IMR-90 (cell line): ENCODE measurements around the gene CMSS1. TPM values are rescaled to one million over a fixed set of nuclear protein-coding genes. Genes with fewer than 3 reads are reported as not detected.

ENCODE experiments used
- ATAC-seq: fragments of 200-7000 bp; cut with Tn5 transposase; 2 replicates; pipeline ENCODE4 v1.9.1; 2020; ENCODE audit warnings: low read depth, mild to moderate bottlenecking, moderate library complexity
- BruUV-seq: library from RNA; stranded (reverse); fragments of 400-500 nt; replicated peaks from 2 replicates; lab custom pipeline; 2021; lab: Mats Ljungman, UMichigan
- CTCF ChIA-PET: fragments of 300-600 bp; formaldehyde crosslinking; extraction: SDS; loops from one replicate; lab custom pipeline; 2021; ENCODE audit warnings: antibody characterized with exemption; lab: Yijun Ruan, JAX
- POLR2A ChIA-PET: fragments of 300-600 bp; sonication (Branson Sonifier 250); formaldehyde crosslinking; loops from one replicate; lab custom pipeline; 2022; ENCODE audit warnings: antibody characterized with exemption; ENCODE audit not compliant: unreplicated experiment; lab: Charles Lee
- DNase-seq: peaks from one replicate; pipeline ENCODE4 v3.0.0; 2013
- H2AFZ ChIP-seq: replicated peaks from 2 replicates; pipeline ENCODE3; 2013; ENCODE audit warnings: low read length, mild to moderate bottlenecking; ENCODE audit not compliant: poor library complexity
- H2AK5ac ChIP-seq: 2 replicates; pipeline ENCODE4 v1.6.1; 2013; ENCODE audit warnings: low read depth, low read length, inconsistent platforms
- H2AK9ac ChIP-seq: replicated peaks from 2 replicates; pipeline ENCODE3; 2013; ENCODE audit warnings: mild to moderate bottlenecking, low read depth, low read length, moderate library complexity; ENCODE audit not compliant: poor library complexity
- H2BK120ac ChIP-seq: 2 replicates; pipeline ENCODE4 v1.6.1; 2013; ENCODE audit warnings: low read depth, low read length, inconsistent platforms
- H2BK15ac ChIP-seq: 3 replicates; pipeline ENCODE4 v1.6.1; 2013; ENCODE audit warnings: low read depth, low read length, inconsistent platforms
- H2BK20ac ChIP-seq: 2 replicates; pipeline ENCODE4 v1.6.1; 2013; ENCODE audit warnings: low read depth, mild to moderate bottlenecking, inconsistent platforms, low read length, moderate library complexity
- H2BK5ac ChIP-seq: 2 replicates; pipeline ENCODE4 v1.6.1; 2013; ENCODE audit warnings: mild to moderate bottlenecking, low read depth, low read length, inconsistent platforms; ENCODE audit not compliant: poor library complexity, severe bottlenecking
- H3K14ac ChIP-seq: replicated peaks from 2 replicates; pipeline ENCODE4 v1.6.1; 2013; ENCODE audit warnings: low read depth, low read length, inconsistent platforms
- H3K18ac ChIP-seq: 2 replicates; pipeline ENCODE4 v1.6.1; 2013; ENCODE audit warnings: low read depth, low read length, control low read depth
- H3K23ac ChIP-seq: 2 replicates; pipeline ENCODE4 v1.6.1; 2013; ENCODE audit warnings: low read depth, low read length, inconsistent platforms
- H3K27ac ChIP-seq: 2 replicates; pipeline ENCODE4 v1.5.1; 2013; ENCODE audit warnings: mild to moderate bottlenecking, control low read depth, low read length; ENCODE audit not compliant: insufficient read depth
- H3K27me3 ChIP-seq: 2 replicates; pipeline ENCODE4 v1.6.1; 2013; ENCODE audit warnings: low read length; ENCODE audit not compliant: control insufficient read depth, insufficient read depth
- H3K36me3 ChIP-seq: 2 replicates; pipeline ENCODE4 v1.6.1; 2013; ENCODE audit warnings: low read length, mixed read lengths; ENCODE audit not compliant: control insufficient read depth, insufficient read depth
- H3K4ac ChIP-seq: 2 replicates; pipeline ENCODE4 v1.6.1; 2013; ENCODE audit warnings: low read depth, low read length, inconsistent platforms
- H3K4me1 ChIP-seq: 2 replicates; pipeline ENCODE4 v1.6.1; 2013; ENCODE audit warnings: low read length, mixed read lengths; ENCODE audit not compliant: control insufficient read depth, insufficient read depth
- H3K4me2 ChIP-seq: 2 replicates; pipeline ENCODE4 v1.6.1; 2013; ENCODE audit warnings: low read depth, mild to moderate bottlenecking, control low read depth, low read length, moderate library complexity
- H3K4me3 ChIP-seq: 2 replicates; pipeline ENCODE4 v1.5.1; 2013; ENCODE audit warnings: low read depth, mild to moderate bottlenecking, control low read depth, low read length, moderate library complexity; ENCODE audit not compliant: insufficient read depth
- H3K56ac ChIP-seq: 2 replicates; pipeline ENCODE4 v1.6.1; 2013; ENCODE audit warnings: low read length, inconsistent platforms; ENCODE audit not compliant: insufficient read depth; ENCODE audit errors: extremely low read depth
- H3K79me1 ChIP-seq, 2 experiments: 2 replicates each; pipeline ENCODE4 v1.6.1; 2013; ENCODE audit warnings: low read length in 2 of 2, inconsistent platforms in 1 of 2, low read depth in 1 of 2
- H3K9ac ChIP-seq: 2 replicates; pipeline ENCODE4 v1.6.1; 2013; ENCODE audit warnings: low read depth, low read length, control low read depth
- H3K9me1 ChIP-seq: 2 replicates; pipeline ENCODE4 v1.6.1; 2013; ENCODE audit warnings: low read length, inconsistent platforms; ENCODE audit not compliant: insufficient read depth
- H3K9me3 ChIP-seq: 2 replicates; pipeline ENCODE4 v1.6.1; 2013; ENCODE audit warnings: low read length; ENCODE audit not compliant: control insufficient read depth, insufficient read depth
- H4K20me1 ChIP-seq: 2 replicates; pipeline ENCODE4 v1.6.1; 2013; ENCODE audit warnings: low read length, inconsistent platforms; ENCODE audit not compliant: insufficient read depth
- H4K5ac ChIP-seq: 2 replicates; pipeline ENCODE4 v1.6.1; 2013; ENCODE audit warnings: mild to moderate bottlenecking, low read depth, low read length, control low read depth
- H4K8ac ChIP-seq, 2 experiments: 2 replicates each; pipeline ENCODE4 v1.6.1; 2013; ENCODE audit warnings: low read depth in 2 of 2, low read length in 2 of 2, control low read depth in 1 of 2, inconsistent platforms in 1 of 2
- H4K91ac ChIP-seq: 2 replicates; pipeline ENCODE4 v1.6.1; 2013; ENCODE audit warnings: low read depth, low read length, inconsistent platforms; ENCODE audit not compliant: insufficient read depth
- BHLHE40 ChIP-seq: fragments of 150-350 bp; IDR thresholded peaks from 2 replicates; pipeline ENCODE4 v1.6.1; 2016; ENCODE audit warnings: mild to moderate bottlenecking, low read depth, low read length
- CEBPB ChIP-seq: IDR thresholded peaks from 2 replicates; pipeline ENCODE4 v1.6.1; 2012; ENCODE audit warnings: low read depth, low read length, improper control_type of control experiment
- CHD1 ChIP-seq: IDR thresholded peaks from 2 replicates; pipeline ENCODE4 v1.6.1; 2012; ENCODE audit warnings: low read depth, low read length, improper control_type of control experiment
- FOS ChIP-seq: fragments of 150-350 bp; IDR thresholded peaks from 2 replicates; pipeline ENCODE4 v1.6.1; 2016; ENCODE audit warnings: low read depth, low read length
- MAFK ChIP-seq: IDR thresholded peaks from 2 replicates; pipeline ENCODE4 v1.6.1; 2012; ENCODE audit warnings: low read depth, low read length, improper control_type of control experiment
- MAZ ChIP-seq: IDR thresholded peaks from 2 replicates; pipeline ENCODE4 v1.6.1; 2012; ENCODE audit warnings: low read depth, mild to moderate bottlenecking, low read length, improper control_type of control experiment, moderate library complexity, borderline replicate concordance
- MXI1 ChIP-seq: IDR thresholded peaks from 2 replicates; pipeline ENCODE4 v1.6.1; 2012; ENCODE audit warnings: low read depth, mild to moderate bottlenecking, low read length, moderate library complexity, borderline replicate concordance
- NFE2L2 ChIP-seq: fragments of 150-350 bp; IDR thresholded peaks from 2 replicates; pipeline ENCODE4 v1.6.1; 2016; ENCODE audit warnings: low read depth, mild to moderate bottlenecking, low read length
- POLR2A ChIP-seq: IDR thresholded peaks from 2 replicates; pipeline ENCODE4 v1.6.1; 2012; ENCODE audit warnings: mild to moderate bottlenecking, low read depth, low read length
- RAD21 ChIP-seq: IDR thresholded peaks from 2 replicates; pipeline ENCODE4 v1.6.1; 2012; ENCODE audit warnings: low read length, improper control_type of control experiment
- RCOR1 ChIP-seq: IDR thresholded peaks from 2 replicates; pipeline ENCODE4 v1.6.1; 2012; ENCODE audit warnings: mild to moderate bottlenecking, low read length, improper control_type of control experiment; ENCODE audit not compliant: insufficient replicate concordance
- RFX5 ChIP-seq: IDR thresholded peaks from 2 replicates; pipeline ENCODE4 v1.8.0; 2012; ENCODE audit warnings: low read depth, mild to moderate bottlenecking, low read length, moderate library complexity
- SMC3 ChIP-seq: fragments of 150-350 bp; IDR thresholded peaks from 2 replicates; pipeline ENCODE4 v1.6.1; 2016; ENCODE audit warnings: low read depth, mild to moderate bottlenecking, antibody characterized with exemption, low read length, moderate library complexity
- WGBS, 2 experiments: methylation state at CpG; one replicate each; pipeline versions ENCODE4 v1.1.5 to v1.1.7; 2013; ENCODE audit warnings: missing lambda C conversion rate in 2 of 2; ENCODE audit not compliant: insufficient read length in 1 of 2; ENCODE audit errors: extremely low coverage in 2 of 2; 5-methylcytosine and 5-hydroxymethylcytosine counted together
- dilution Hi-C: fragments of 300-500 bp; cut with HindIII; formaldehyde crosslinking; loops from one replicate; pipeline ENCODE4 v1.14.3; 2018; ENCODE audit warnings: low sequenced_read_pairs; ENCODE audit not compliant: unreplicated experiment
- in situ Hi-C: fragments of 300-500 bp; cut with MboI; formaldehyde crosslinking; loops from 3 replicates; pipeline ENCODE4 v1.14.3; 2019; ENCODE audit warnings: low sequenced_read_pairs, inconsistent platforms, mixed read lengths
- intact Hi-C: fragments of 100-400 bp; cut with micrococcal nuclease; formaldehyde crosslinking; loops from 2 replicates; pipeline ENCODE4 v1.10.0; 2022
- polyA plus RNA-seq, 3 experiments: library from polyadenylated mRNA; depleted of rRNA; stranded (reverse); fragments of >200 nt; gene quantifications; 2 replicates each; pipeline ENCODE4 v1.2.3, GENCODE V29; 2012; ENCODE audit warnings: low replicate concordance in 1 of 3
- total RNA-seq: library from RNA; depleted of rRNA; stranded (reverse); fragments of >200 nt; gene quantifications from 2 replicates; pipeline ENCODE4 v1.2.3, GENCODE V29; 2012
- TF ChIP-seq, protein P1 (sequence below): conservative IDR thresholded peaks from 2 replicates; pipeline ENCODE4 v1.5.1; 2012; ENCODE audit warnings: mild to moderate bottlenecking, low read depth, low read length, improper control_type of control experiment
- TF ChIP-seq, protein P2 (sequence below): fragments of 150-350 bp; IDR thresholded peaks from 2 replicates; pipeline ENCODE4 v1.6.1; 2017; ENCODE audit warnings: mild to moderate bottlenecking, antibody characterized with exemption, low read length, low read depth
- TF ChIP-seq, protein P3 (sequence below): fragments of 150-350 bp; IDR thresholded peaks from 2 replicates; pipeline ENCODE4 v1.6.1; 2016; ENCODE audit warnings: low read depth, mild to moderate bottlenecking, low read length, moderate library complexity, borderline replicate concordance

Gene CMSS1
- total and polyA plus RNA-seq, 2 of the 4 experiments (the other 2 are of a cell fraction), result 12.5 to 13.6 TPM

DNA sequence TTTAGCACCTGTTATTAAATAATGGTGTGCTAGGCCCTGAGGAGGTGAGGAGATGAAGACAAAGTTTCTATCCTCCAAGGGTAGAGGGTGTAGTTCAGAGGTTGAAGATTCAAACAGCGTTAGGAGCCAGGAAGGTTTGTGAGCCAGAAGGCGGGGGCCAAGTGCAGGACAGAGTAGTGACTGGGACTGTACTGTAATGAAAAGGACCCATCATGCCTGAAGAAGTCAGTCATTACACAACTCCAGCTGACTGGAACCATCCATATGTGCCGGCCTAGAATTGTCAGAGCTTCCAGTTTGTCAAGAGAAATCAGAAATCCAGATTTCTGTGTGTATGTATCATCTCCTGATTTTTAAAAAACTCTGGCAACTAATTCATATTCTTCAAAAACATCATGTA, 241.8 kb downstream of the CMSS1 start:
- H3K14ac ChIP-seq, result peak overlapping the region; percentile 2; the same call in 1 of the 2 replicates
- TF ChIP-seq POLR2A (no peak), RCOR1 (no peak), RFX5 (no peak), MXI1 (no peak), BHLHE40 (no peak), MAZ (no peak), FOS (no peak), CHD1 (no peak), MAFK (no peak), RAD21 (no peak), NFE2L2 (no peak), CEBPB (no peak), SMC3 (no peak)
- TF ChIP-seq, protein P1, sequence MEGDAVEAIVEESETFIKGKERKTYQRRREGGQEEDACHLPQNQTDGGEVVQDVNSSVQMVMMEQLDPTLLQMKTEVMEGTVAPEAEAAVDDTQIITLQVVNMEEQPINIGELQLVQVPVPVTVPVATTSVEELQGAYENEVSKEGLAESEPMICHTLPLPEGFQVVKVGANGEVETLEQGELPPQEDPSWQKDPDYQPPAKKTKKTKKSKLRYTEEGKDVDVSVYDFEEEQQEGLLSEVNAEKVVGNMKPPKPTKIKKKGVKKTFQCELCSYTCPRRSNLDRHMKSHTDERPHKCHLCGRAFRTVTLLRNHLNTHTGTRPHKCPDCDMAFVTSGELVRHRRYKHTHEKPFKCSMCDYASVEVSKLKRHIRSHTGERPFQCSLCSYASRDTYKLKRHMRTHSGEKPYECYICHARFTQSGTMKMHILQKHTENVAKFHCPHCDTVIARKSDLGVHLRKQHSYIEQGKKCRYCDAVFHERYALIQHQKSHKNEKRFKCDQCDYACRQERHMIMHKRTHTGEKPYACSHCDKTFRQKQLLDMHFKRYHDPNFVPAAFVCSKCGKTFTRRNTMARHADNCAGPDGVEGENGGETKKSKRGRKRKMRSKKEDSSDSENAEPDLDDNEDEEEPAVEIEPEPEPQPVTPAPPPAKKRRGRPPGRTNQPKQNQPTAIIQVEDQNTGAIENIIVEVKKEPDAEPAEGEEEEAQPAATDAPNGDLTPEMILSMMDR, result no peak
- TF ChIP-seq, protein P2, sequence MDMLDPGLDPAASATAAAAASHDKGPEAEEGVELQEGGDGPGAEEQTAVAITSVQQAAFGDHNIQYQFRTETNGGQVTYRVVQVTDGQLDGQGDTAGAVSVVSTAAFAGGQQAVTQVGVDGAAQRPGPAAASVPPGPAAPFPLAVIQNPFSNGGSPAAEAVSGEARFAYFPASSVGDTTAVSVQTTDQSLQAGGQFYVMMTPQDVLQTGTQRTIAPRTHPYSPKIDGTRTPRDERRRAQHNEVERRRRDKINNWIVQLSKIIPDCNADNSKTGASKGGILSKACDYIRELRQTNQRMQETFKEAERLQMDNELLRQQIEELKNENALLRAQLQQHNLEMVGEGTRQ, result no peak
- TF ChIP-seq, protein P3, sequence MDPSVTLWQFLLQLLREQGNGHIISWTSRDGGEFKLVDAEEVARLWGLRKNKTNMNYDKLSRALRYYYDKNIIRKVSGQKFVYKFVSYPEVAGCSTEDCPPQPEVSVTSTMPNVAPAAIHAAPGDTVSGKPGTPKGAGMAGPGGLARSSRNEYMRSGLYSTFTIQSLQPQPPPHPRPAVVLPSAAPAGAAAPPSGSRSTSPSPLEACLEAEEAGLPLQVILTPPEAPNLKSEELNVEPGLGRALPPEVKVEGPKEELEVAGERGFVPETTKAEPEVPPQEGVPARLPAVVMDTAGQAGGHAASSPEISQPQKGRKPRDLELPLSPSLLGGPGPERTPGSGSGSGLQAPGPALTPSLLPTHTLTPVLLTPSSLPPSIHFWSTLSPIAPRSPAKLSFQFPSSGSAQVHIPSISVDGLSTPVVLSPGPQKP, result no peak
- H4K8ac ChIP-seq, result no peak overlapping the region
- no peaks in the 10 kb centered on the region; the same call in 1 of the 2 replicates for H3K9me1 ChIP-seq
- DNase-seq (no peak), ATAC-seq (no peak)
- peaks cover 12% of the 10 kb centered on the region for H3K4me1 ChIP-seq
- no peak overlapping the region for H2AK9ac ChIP-seq
- H2AFZ ChIP-seq, result no peak overlapping the region
- intact Hi-C loops (no loop called here), dilution Hi-C loops (no loop called here), in situ Hi-C loops (loop anchor here (25.0 kb wide), 2 partner anchors 97 to 197 kb away; no protein-coding TSS in a partner anchor)
- no peak overlapping the region for H3K4me3 ChIP-seq
- no peak overlapping the region for H3K4ac ChIP-seq
- peak overlapping the region; percentile 60; the same call in 1 of the 2 replicates for H4K5ac ChIP-seq
- H3K23ac ChIP-seq, result 0 out of 2 replicates have a peak overlapping the region, but pooled peaks have one; percentile 45
- ChIA-PET CTCF (interaction anchor here (2.2 kb wide), 1 partner anchor 195 kb away, joined by 5 read pairs; no protein-coding TSS in a partner anchor), POLR2A (no interaction called here)
- H3K4me2 ChIP-seq, result no peak overlapping the region
- peak overlapping the region; percentile 57 for H2AK5ac ChIP-seq
- H3K27ac ChIP-seq, result no peak overlapping the region
- H2BK5ac ChIP-seq, result no peak overlapping the region
- H3K18ac ChIP-seq, result peak overlapping the region; percentile 56; the same call in 1 of the 2 replicates
- H3K9me3 ChIP-seq, result no peaks in the 10 kb centered on the region
- H3K36me3 ChIP-seq, result no peaks in the 10 kb centered on the region
- peak overlapping the region; percentile 1; the same call in 1 of the 3 replicates for H2BK15ac ChIP-seq
- no peak overlapping the region for H3K56ac ChIP-seq
- H3K27me3 ChIP-seq, result no peaks in the 10 kb centered on the region
- H2BK20ac ChIP-seq, result peak overlapping the region; percentile 1; the same call in 1 of the 2 replicates
- no peak overlapping the region for H3K9ac ChIP-seq
- H4K20me1 ChIP-seq, result no peaks in the 10 kb centered on the region
- H4K91ac ChIP-seq, result 0 out of 2 replicates have a peak overlapping the region, but pooled peaks have one; percentile 1
- BruUV-seq, result no TSS peak
- peak overlapping the region; percentile 52; the same call in 1 of the 2 replicates for H2BK120ac ChIP-seq
- no CpG with 5 or more reads among the region's 3 CpGs for WGBS, 2 experiments
- H3K79me1 ChIP-seq, result peaks cover 0 to 6% of the 10 kb centered on the region in 2 experiments; a peak in 1 of 4 replicates
